Stimulated activated CD8-positive, alpha-beta memory T cell treated with anti-CD3 and anti-CD28 coated beads, Interleukin-7, amount 100 ng/mL, for 48 hours (primary cell): Measurements from ENCODE around the gene MYO3B.
"Not testable (repeated sequence)": the region's sequence is repeated elsewhere in the genome, so short reads cannot be mapped to it uniquely, and the experiment has no call there.

Source experiments
- DNase-seq, 2 donors: peaks; one replicate each; pipeline ENCODE4 v3.0.0-alpha.2; 2020; ENCODE audit warnings: low read depth in 1 of 2; ENCODE audit errors: extremely low read depth in 1 of 2

The MYO3B gene

DNA sequence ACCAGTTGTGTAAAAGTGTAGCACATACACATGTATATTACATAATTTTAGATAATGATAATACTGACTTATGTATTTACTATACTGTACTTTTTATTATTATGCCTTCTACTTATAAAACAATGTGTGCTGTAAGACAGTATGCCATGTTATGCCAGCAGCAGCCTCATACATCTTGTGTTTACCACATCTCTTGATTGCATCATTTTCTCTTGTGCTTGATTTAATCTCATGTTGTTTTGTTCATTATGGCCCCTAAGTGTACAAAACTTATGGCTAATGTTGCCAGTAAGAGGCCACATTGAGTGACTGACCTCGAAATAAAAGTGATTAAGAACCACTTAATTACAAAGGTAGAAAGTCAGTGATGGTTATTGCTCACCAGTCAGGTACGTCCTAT lies 409.2 kb downstream of the MYO3B start:
- DNase-seq = no peak

DNA sequence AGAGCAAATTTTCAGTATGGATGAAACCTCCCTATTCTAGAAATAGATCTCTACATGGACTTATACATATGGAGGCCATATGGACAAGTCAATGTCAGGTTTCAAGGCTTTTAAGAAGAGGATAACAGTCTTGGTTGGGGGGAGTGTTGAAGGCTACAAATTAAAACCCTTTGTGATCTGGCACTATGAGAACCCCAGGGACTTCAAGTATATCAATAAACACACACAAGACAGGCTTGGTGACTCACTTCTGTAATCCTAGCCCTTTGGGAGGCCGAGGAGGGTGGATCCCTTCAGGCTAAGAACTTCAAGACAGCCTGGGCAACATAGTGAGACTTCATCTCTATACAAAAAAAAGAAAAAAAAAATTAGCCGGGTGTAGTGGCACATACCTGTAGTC lies 410.0 kb downstream of the MYO3B start:
- DNase-seq = no peak

DNA sequence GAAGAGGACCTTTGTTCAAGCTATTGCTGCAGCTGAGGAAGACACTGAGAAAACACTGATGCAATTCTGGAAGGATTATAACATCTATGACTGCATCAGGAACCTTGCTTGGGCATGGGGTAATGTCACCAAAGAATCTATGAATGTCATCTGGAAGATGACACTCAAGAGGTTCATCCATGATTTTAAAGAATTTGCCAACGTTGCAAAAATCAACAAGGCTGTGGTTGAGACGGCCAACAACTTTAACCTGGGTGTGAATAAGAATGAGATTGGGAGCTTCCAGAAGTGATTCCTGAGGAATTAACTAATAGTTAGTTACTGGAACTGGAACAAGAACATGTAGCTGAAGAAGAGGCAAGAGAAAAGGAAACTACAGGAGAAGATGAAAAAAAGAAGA lies 410.8 kb downstream of the MYO3B start:
- DNase-seq = no peak

DNA sequence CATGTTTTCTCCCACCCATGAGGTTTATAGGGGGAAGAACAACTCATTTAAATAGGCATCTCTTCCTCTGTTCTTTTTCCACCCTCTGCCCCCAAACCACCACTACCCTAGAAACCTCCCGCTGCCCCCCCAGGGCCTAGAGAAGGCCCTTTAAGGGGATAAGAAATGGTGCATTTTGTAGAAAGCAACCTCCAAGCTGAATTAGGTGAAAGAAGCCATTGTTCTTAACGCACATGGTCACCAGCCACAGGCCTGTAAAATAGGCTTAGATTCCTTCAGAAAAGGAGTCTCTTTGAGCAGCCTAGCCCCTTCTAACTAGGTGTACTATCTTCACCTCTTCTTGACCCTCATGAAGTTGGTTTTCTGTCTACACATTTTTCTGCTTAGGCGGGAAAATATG lies 418.6 kb downstream of the MYO3B start:
- no peak for DNase-seq

DNA sequence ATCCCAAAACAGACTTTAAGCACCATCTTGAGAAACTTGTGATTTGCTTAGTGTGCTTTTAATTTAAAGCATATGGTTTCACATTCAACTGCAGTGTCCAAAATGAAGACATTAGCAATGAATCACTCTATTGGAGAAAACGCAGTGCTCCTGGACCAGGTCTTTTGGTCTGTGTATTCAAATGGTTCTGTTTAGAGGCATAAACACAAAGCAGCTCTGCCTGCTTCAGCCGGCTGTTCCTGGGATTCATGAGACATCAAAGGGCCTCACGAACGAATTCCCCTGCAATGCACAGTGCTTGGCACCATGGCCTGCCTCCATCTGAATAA lies 420.1 kb downstream of the MYO3B start:
- no peak for DNase-seq

DNA sequence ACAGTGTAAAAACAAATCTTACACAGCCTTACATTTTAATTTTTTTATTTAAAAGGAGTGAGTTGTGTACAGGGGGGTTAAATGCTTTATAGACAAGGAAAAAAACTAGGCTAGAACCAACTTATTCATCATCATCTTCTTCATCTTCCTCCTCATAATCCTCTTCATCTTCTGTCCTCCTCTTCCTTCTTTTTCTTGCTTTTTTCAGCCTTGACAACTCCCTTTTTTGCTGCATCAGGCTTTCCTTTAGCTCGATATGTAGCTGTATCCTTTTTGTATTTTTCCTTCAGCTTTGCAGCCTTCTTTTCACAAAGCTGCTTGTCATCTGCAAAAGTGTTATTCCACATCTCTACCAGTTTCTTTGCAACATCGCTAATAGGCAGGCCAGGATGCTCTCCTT lies 423.5 kb downstream of the MYO3B start:
- DNase-seq = no peak

DNA sequence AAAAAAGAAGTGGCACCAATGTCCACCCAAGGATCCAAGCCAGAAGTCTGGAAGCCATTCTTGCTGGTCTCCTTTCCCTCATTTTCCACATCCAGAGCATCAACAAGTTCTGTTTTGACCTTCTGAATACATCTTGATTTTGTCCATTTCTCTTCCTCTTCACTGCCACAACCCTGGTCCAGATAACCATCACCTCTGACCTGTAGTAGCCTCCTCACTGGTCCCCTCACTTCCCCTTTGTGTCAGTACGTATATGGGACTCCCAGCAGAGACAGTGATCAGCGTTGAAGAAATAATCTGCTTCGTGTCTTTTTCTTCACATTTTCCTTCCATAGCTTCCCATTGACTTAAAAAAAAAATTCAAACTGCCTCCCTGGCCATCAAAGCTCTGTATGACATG lies 427.9 kb downstream of the MYO3B start:
- DNase-seq = no peak

DNA sequence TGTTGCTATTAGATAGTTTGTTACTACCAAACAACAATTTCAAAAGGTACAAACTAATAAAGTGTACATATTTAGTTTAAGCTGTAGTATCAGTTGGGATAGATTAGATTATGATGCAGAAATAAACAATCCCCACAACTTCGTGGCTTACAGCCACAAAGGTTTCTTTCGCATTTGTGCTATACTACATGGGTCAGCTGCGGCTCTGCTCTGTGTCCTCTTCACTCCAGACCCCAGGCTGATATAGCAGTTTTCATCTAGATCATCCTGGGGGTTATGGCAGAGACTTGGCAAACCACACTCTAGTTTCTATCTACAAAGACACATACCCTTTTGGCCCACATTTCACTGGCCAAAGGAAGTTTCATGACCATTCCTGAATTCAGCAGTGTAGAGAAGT lies 429.2 kb downstream of the MYO3B start:
- DNase-seq = no peak

DNA sequence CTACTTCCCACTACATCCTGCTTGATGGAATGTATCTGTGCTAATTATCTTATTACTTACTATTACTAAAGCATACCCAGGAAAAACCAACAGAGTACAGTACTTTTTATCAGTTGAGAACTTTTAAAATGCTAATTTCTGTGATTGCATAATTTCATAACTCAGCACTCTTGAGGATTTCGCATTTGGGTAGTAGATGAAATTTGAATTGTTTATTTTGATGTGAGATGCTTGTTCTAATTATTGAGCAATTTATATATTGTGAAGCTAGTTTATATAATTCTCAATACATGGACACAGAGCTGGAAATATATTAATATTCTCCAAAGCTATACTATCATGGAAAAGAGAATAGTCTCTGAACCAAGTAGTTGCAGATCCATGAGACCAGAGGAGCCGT lies 432.7 kb downstream of the MYO3B start:
- no peak for DNase-seq

DNA sequence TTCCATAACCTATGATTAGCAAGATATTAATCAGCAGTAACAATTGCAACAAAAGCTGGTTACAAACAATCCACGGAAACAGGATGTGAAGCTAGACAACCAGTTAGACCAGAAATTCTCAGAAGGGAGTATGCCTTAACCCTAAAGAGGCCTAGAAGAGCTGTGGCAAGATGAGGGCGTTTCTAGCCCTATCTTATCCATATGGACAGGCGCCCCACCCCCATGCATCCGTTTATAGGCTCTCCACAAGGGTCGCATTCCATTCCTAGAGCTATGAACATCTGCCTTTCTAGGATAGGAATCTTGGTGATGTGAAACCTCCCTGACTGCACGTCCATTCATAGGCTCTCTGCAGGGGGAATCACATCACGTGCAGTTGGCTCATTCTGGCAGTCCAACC lies 441.0 kb downstream of the MYO3B start:
- not testable (repeated sequence) for DNase-seq

DNA sequence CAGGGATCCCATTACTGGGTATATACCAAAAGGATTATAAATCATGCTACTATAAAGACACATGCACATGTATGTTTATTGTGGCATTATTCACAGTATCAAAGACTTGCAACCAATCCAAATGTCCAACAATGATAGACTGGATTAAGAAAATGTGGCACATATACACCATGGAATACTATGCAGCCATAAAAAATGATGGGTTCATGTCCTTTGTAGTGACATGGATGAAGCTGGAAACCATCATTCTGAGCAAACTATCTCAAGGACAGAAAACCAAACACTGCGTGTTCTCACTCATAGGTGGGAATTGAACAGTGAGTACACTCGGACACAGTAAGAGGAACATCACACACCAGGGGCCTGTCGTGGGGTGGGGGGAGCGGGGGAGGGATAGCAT lies 457.1 kb downstream of the MYO3B start:
- DNase-seq = not testable (repeated sequence)

DNA sequence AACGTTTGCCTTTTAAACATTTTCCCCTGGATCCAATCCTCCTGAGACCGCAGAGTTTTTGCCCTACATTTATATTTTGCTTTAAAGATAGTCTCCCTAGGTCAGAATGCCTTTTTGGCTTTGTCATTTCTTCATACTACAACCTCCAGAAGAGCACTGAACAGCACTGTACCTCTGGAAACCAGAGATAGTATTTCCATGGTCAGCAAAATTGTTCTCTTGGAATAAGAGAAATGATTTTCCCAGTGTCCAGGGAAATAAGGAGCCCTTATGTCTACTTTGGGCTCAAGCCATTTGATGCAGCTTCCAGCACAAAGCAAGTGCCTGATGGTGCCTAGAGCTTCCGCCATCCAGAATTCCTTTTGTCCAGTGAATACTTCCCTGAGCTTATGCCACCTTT lies 461.7 kb downstream of the MYO3B start:
- no peak for DNase-seq

DNA sequence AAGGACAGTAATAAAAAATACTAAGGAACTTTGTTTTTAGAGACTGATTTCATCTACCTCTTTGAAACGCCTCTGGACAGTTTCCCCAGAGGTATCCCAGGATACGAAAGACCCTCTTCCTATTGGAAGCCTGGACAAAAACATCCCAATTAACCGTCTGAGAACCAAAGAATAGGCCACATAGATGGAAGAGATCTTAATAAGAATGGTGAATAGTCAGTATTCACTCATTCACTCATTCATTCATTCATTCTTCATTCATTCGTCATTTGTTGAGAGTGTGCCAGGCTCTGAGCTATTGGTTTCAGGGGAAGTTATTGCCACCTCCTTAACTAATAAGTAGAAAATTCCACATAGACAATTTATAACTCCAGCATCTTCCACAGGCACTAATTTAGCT lies 464.0 kb downstream of the MYO3B start:
- no peak for DNase-seq

DNA sequence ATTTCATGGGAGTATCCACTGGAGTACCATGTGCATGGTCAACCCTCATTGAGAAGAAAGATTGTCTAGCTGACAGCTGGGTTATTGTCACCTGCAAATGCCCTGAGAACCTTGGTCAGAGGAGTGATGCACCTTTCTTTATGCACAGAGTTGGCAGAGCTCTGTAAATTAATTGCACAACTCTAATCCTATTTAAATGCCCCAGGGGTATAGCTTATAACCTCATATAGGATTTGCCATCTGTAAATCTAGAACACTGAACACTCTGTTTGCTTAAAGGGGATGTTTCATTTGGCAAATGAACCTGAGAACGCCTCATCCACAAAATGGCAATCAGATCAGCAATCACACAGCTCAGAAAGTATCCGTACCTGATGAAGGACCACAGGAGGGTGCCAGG lies 465.4 kb downstream of the MYO3B start:
- DNase-seq = no peak

DNA sequence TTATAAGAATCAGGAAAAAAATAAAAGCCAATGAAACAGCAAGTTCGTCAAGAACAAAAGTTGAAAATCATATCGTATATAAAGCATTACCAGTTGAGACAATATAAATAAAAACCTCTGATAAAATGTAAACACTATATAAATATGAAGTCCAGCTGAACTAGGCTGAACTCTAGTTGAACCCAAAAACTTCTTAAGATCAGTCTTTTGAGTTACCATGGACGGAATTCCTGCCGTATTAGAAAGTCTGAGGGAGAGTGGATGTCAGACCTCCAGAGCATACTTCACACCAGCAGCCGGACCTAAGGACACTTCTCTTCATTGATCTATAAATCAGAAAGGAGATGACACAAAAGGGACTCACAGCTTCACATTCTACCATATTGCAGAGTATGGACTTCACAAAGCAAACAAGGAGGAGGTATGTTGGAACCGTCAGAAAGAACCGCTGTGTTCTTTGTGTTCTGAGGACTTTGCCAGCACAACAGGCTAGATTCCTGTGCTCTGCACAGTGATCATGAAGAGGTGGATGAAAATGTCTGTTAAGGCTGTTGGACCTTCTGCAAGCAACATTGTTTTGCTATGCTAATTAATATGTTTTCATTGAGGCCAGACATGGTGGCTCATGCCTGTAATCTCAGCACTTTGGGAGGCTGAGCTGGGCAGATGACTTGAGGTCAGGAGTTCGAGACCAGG lies 469.9 kb downstream of the MYO3B start:
- DNase-seq = no peak

DNA sequence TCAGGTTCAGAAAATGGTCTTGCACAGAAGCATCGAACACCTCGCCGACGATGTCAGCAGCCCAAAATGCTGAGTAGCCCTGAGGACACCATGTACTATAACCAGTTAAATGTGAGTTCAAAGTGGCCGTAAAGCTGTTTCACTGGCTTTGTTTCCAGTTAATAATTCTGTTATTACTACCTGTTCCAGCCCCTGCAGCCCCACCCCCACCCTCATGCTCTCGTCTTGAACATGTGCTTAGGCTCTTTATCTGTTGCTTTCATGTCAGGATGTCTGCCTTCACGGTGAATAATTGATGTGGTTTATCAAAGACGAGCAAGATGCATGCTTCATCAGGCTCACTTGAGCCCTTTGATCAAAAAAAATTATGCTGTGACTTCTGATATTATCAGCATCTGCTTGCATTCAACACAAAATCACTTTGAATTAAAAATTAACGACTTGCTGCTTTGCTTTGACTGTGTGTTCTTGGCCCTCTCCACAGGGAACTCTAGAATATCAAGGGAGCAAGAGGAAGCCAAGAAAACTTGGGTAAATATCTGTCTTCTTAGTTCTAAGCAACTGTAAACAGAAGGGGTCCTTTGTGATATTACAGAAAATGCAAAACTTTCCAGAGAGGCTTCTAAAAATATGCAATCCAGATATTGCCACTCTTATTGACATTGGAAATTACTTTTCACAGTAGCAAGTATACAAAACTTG lies 473.8 kb downstream of the MYO3B start:
- DNase-seq = no peak

DNA sequence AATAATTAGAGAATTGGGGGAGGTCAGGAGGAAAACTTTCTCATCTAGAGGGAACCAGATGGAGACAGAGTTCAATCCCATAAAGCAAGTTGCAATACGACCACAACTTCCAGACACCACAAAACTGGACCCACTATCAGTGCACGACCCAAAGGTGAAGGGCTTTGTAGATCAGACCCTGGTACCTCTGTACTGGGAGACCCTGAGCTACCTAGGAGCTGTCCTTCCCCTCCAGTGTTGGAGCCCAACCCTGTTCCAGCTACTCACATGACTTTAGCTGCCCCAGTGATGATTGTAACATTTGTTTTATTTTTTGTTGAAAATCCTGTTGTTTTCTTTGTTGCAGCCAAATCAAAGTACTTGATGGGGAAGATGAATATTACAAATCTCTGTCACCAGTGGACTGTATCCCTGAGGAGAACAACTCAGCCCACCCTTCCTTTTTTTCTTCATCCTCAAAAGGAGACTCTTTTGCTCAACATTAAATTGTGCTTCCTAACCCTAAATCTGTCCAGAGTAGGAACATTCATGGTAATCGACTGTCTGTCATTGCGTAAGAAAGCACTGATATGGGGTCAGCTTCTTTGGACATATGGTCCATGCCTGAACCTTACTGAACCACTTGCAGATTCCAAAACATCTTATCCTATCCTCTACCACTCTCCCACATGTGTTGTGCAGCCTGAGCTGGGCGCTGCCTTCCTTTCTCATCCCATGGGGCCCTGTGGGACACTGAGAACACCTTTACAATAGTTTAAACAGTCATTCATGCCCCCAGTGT lies 474.9 kb downstream of the MYO3B start:
- DNase-seq = no peak

DNA sequence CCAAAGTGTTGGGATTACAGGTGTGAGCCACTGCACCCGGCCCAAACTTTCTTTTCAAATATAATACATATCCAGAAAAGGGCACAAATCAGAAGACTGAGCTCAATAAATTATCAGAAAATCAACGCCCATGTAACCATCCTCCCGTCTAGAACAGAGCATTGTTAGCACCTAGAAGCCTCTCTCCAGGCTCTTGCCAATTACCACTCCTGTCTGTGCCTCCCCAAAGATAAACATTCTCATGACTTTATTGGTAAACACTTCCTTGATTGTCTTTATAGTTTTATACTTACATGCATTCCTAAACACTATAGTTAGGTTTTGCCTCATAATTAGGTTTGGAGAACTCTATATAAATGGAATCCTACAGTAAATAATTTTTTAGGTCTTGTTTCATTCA lies 478.7 kb downstream of the MYO3B start:
- DNase-seq = no peak

DNA sequence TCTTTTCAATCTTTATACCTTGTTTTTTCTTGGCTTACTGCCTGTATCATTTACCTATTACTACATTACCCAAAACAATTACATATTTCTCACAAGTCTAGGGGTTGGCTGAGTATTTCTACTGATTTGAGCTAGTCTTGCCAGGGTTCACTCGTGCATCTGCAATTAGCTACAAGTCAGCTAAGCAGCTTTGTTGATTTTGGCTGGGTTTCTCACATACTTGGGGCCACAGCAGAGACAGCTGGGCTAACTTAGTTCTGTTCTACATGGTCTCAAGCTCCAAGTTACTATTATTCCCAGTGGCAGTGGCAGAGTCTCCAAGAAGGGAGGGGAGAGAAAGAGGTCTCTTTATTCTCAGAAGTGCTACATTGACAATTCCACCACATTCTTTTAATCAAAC lies 482.5 kb downstream of the MYO3B start:
- DNase-seq = no peak

DNA sequence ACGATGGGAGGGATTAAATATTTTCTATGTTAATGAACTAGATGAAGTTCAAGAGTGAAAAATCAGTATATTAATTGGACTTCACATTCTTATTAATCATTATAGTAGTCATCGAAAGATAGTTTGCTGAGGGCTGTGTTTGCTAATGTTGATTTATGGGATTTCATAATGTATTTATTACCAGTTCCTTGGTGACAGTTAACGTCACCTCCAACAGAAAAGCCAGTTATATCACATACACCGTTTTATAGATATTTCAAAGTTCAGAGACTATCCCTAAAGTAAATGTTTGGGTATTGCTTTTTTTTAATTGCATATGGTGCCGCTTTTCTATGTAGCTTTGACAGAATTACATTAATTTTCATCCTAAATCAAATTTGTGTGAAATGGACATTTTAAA lies 487.8 kb downstream of the MYO3B start:
- DNase-seq = no peak

DNA sequence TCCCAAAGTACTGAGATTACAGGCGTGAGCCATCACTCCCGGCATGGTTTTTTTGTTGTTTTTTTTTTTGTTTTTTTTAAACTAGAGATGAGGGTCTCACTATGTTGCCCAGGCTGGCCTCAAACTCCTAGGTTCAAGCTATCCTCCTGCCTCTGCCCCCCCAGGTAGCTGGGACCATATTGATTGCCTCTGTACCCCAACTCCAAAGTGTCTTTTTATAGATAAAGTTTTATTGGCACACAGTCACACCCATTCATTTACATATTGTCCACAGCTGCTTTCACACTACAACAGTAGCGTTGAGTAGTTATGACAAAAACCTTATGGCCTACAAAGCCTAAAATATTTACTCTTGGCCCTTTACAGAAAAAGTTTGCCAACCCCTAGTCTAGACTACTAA lies 492.0 kb downstream of the MYO3B start:
- no peak for DNase-seq

DNA sequence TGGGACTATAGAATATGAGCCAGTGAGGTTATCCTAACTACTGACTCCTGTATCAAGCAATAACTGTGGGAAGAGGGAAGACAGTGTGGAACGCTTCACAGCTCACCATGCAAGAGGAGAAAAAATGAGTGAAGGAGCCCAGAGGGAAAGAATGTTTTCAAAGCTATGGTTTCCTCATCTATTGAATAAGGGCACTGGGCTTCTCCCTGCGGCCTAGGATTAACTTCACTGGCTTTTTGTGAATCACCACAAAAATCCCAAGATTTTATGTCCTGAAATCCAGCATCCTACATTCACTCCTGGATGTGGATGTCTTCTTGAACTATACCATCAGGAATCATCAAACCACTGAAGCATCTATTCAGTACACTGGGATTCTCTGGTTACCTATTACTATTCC lies 492.7 kb downstream of the MYO3B start:
- no peak for DNase-seq
